Body of pancreas (tissue), 4 donors: Measurements from ENCODE around the gene SH3BP1.

Experiments
- POLR2A ChIP-seq, 3 donors: fragments of 450-650 bp; IDR thresholded peaks; one replicate each; pipeline ENCODE4 v1.6.1; 2016; ENCODE audit warnings: antibody characterized with exemption in 3 of 3, mild to moderate bottlenecking in 2 of 3
- TF ChIP-seq, protein P1 (sequence below), 7 experiments: fragments of 450-650 bp in 4 of 7; fragments of 200-600 bp in 3 of 7; sonication (generic) in 3 of 7; IDR thresholded peaks; one replicate each; pipeline ENCODE4 v1.5.1; 2016 to 2019; ENCODE audit warnings: antibody characterized with exemption in 7 of 7

DNA sequence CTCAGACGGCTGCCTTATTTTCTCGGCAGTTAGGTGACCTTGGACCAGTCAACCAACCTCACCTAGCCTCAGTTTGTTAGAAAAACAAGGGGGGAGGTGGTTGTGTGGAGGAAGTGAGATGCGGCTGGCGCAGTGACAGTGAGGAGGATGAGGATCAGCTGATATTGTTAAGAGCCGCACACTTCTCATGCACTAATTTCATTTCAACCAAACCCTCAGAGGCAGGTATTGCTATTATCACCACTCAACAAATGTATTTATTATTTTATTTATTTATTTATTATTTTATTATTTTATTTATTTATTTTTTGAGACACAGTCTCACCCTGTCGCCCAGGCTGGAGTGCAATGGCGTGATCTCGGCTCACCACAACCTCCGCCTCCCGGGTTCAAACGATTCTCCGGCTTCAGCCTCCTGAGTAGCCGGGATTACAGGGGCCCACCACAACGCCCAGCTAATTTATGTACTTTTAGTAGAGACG, 38.1 kb downstream of the SH3BP1 start:
- TF ChIP-seq, protein P1, sequence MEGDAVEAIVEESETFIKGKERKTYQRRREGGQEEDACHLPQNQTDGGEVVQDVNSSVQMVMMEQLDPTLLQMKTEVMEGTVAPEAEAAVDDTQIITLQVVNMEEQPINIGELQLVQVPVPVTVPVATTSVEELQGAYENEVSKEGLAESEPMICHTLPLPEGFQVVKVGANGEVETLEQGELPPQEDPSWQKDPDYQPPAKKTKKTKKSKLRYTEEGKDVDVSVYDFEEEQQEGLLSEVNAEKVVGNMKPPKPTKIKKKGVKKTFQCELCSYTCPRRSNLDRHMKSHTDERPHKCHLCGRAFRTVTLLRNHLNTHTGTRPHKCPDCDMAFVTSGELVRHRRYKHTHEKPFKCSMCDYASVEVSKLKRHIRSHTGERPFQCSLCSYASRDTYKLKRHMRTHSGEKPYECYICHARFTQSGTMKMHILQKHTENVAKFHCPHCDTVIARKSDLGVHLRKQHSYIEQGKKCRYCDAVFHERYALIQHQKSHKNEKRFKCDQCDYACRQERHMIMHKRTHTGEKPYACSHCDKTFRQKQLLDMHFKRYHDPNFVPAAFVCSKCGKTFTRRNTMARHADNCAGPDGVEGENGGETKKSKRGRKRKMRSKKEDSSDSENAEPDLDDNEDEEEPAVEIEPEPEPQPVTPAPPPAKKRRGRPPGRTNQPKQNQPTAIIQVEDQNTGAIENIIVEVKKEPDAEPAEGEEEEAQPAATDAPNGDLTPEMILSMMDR (IDR thresholded peaks at IDR 0.05), result no peak
- TF ChIP-seq POLR2A (IDR thresholded peaks at IDR 0.05), result no peak
